Measurements from ENCODE around the gene HAPSTR1. TPM values are rescaled to one million over a fixed set of nuclear protein-coding genes. Genes with fewer than 3 reads are reported as not detected.

The HAPSTR1 gene
- total and polyA plus RNA-seq, 2 of the 4 experiments (the other 2 are of a cell fraction): 22.2 to 56.5 TPM

DNA sequence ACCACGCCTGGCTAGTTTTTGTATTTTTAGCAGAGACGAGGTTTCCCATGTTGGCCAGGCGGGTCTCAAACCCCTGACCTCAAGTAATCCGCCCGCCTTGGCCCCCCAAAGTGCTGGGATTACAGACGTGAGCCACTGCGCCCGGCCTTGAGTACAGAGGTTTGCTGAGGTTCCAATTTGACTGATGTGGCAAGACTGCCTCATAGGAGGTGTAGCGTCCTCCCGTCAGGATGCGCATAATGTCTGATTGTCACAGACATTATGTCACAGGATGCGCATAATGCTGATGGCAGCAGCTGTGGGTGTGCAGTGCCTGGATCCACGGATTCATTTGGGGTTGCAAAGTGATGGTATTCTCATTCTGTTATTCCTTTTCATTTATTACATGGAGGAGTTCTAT lies 45.2 kb downstream of the HAPSTR1 start:
- Histone ChIP-seq H2BK15ac (ENCODE audit: low read depth, low read length) (no peak overlapping the region), H3K27me3 (ENCODE audit: control insufficient read depth, insufficient read depth, low read length) (no peaks in the 10 kb centered on the region), H3K56ac (ENCODE audit: extremely low read depth, insufficient read depth, low read length) (no peak overlapping the region), H3K79me1 (ENCODE audit: low read depth in 1 of 2, low read length in 2 of 2) (peaks cover 0 to 14% of the 10 kb centered on the region in 2 experiments; a peak in 2 of 4 replicates), H2BK120ac (ENCODE audit: low read depth, low read length) (no peak overlapping the region), H3K27ac (ENCODE audit: insufficient read depth, low read length) (no peak overlapping the region), H2AK9ac (replicated peaks; ENCODE audit: low read depth, low read length, poor library complexity) (no peak overlapping the region), H3K9ac (ENCODE audit: low read depth, low read length) (no peak overlapping the region), H2BK5ac (ENCODE audit: low read depth, low read length, poor library complexity, severe bottlenecking) (no peak overlapping the region), H4K5ac (ENCODE audit: low read depth, low read length) (no peak overlapping the region), H3K18ac (ENCODE audit: low read depth, low read length) (no peak overlapping the region), H3K9me1 (ENCODE audit: insufficient read depth, low read length) (peaks cover 3% of the 10 kb centered on the region), H4K20me1 (ENCODE audit: insufficient read depth, low read length) (peaks cover 4% of the 10 kb centered on the region; the same call in 1 of the 2 replicates), H3K4ac (ENCODE audit: low read depth, low read length) (no peak overlapping the region), H4K91ac (ENCODE audit: insufficient read depth, low read depth, low read length) (no peak overlapping the region), H2AK5ac (ENCODE audit: low read depth, low read length) (no peak overlapping the region), H3K9me3 (ENCODE audit: control insufficient read depth, insufficient read depth, low read length) (no peaks in the 10 kb centered on the region), H4K8ac (ENCODE audit: low read depth in 2 of 2, low read length in 2 of 2) (no peak overlapping the region), H3K4me2 (ENCODE audit: low read depth, low read length) (no peak overlapping the region), H3K36me3 (ENCODE audit: control insufficient read depth, insufficient read depth, low read length) (no peaks in the 10 kb centered on the region), H3K4me3 (ENCODE audit: insufficient read depth, low read depth, low read length) (no peak overlapping the region), H2BK20ac (ENCODE audit: low read depth, low read length) (no peak overlapping the region), H3K23ac (ENCODE audit: low read depth, low read length) (no peak overlapping the region), H3K14ac (replicated peaks; ENCODE audit: low read depth, low read length) (no peak overlapping the region), H2AFZ (replicated peaks; ENCODE audit: low read length, poor library complexity) (no peak overlapping the region), H3K4me1 (ENCODE audit: control insufficient read depth, insufficient read depth, low read length) (no peaks in the 10 kb centered on the region)
- dilution Hi-C loops (cut with HindIII; ENCODE audit: low sequenced_read_pairs, unreplicated experiment) (no loop called here), in situ Hi-C loops (cut with MboI; ENCODE audit: low sequenced_read_pairs) (loop anchor here (25.0 kb wide), 2 partner anchors 474 to 574 kb away; partner anchors contain the start of gene ABAT), intact Hi-C loops (cut with micrococcal nuclease) (loop anchor here (10.0 kb wide), 1 partner anchor 572 kb away; no protein-coding TSS in a partner anchor)
- BruUV-seq (replicated peaks): no TSS peak
- POLR2A ChIA-PET (ENCODE audit: unreplicated experiment): no interaction called here
- DNase-seq (no peak), ATAC-seq (ENCODE audit: low read depth) (no peak)
- 90% methylated on average over 8 of the region's 13 CpGs; no CpG with 5 or more reads in 1 of the 2 experiments for WGBS, 2 experiments (ENCODE audit: extremely low coverage in 2 of 2, insufficient read length in 1 of 2)
- TF ChIP-seq RFX5 (IDR thresholded peaks at IDR 0.05; ENCODE audit: low read depth, low read length) (no peak), FOS (IDR thresholded peaks at IDR 0.05; ENCODE audit: low read depth, low read length) (no peak), POLR2A (IDR thresholded peaks at IDR 0.05; ENCODE audit: low read depth, low read length) (no peak), MAZ (IDR thresholded peaks at IDR 0.05; ENCODE audit: borderline replicate concordance, low read depth, low read length) (no peak), SMC3 (IDR thresholded peaks at IDR 0.05; ENCODE audit: low read depth, low read length) (no peak), CEBPB (IDR thresholded peaks at IDR 0.05; ENCODE audit: low read depth, low read length) (no peak), CHD1 (IDR thresholded peaks at IDR 0.05; ENCODE audit: low read depth, low read length) (no peak), MXI1 (IDR thresholded peaks at IDR 0.05; ENCODE audit: borderline replicate concordance, low read depth, low read length) (no peak), NFE2L2 (IDR thresholded peaks at IDR 0.05; ENCODE audit: low read depth, low read length) (no peak)
- TF ChIP-seq, protein P1, sequence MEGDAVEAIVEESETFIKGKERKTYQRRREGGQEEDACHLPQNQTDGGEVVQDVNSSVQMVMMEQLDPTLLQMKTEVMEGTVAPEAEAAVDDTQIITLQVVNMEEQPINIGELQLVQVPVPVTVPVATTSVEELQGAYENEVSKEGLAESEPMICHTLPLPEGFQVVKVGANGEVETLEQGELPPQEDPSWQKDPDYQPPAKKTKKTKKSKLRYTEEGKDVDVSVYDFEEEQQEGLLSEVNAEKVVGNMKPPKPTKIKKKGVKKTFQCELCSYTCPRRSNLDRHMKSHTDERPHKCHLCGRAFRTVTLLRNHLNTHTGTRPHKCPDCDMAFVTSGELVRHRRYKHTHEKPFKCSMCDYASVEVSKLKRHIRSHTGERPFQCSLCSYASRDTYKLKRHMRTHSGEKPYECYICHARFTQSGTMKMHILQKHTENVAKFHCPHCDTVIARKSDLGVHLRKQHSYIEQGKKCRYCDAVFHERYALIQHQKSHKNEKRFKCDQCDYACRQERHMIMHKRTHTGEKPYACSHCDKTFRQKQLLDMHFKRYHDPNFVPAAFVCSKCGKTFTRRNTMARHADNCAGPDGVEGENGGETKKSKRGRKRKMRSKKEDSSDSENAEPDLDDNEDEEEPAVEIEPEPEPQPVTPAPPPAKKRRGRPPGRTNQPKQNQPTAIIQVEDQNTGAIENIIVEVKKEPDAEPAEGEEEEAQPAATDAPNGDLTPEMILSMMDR (conservative IDR thresholded peaks at IDR 0.05; ENCODE audit: low read depth, low read length): no peak
- CTCF ChIA-PET: no interaction called here

Measured in IMR-90 (cell line).